Endothelial cell (in vitro differentiated cells): Measurements from ENCODE around the gene PLXNA3. TPM values are rescaled to one million over a fixed set of nuclear protein-coding genes. Genes with fewer than 3 reads are reported as not detected.

Experiments
- DNase-seq: peaks from one replicate; pipeline ENCODE4 v3.0.0; 2021; ENCODE audit warnings: low spot score
- H3K27ac Mint-ChIP-seq: one replicate; pipeline ENCODE4 v1.8.0; 2021; ENCODE audit warnings: mixed read lengths, inconsistent platforms; ENCODE audit not compliant: unreplicated experiment
- H3K27me3 Mint-ChIP-seq: one replicate; pipeline ENCODE4 v1.8.0; 2021; ENCODE audit warnings: mild to moderate bottlenecking, moderate library complexity, mixed read lengths, inconsistent platforms; ENCODE audit not compliant: unreplicated experiment
- H3K36me3 Mint-ChIP-seq: one replicate; pipeline ENCODE4 v1.8.0; 2021; ENCODE audit warnings: mild to moderate bottlenecking, low read depth, mixed read lengths, inconsistent platforms; ENCODE audit not compliant: unreplicated experiment
- H3K4me1 Mint-ChIP-seq: one replicate; pipeline ENCODE4 v1.8.0; 2021; ENCODE audit warnings: mild to moderate bottlenecking, mixed read lengths, inconsistent platforms; ENCODE audit not compliant: unreplicated experiment
- H3K4me3 Mint-ChIP-seq: one replicate; pipeline ENCODE4 v1.8.0; 2021; ENCODE audit warnings: mild to moderate bottlenecking, mixed read lengths, inconsistent platforms; ENCODE audit not compliant: unreplicated experiment
- H3K9me3 Mint-ChIP-seq: one replicate; pipeline ENCODE4 v1.8.0; 2021; ENCODE audit warnings: mixed read lengths, inconsistent platforms; ENCODE audit not compliant: unreplicated experiment
- CTCF ChIP-seq: fragments of 200-600 bp; sonication (generic); IDR thresholded peaks from one replicate; pipeline ENCODE4 v1.5.0; 2021; ENCODE audit warnings: antibody characterized with exemption; ENCODE audit not compliant: unreplicated experiment
- total RNA-seq: library from RNA; stranded (reverse); fragmentation: NEBNext Ultra II Directional; extraction: Animal tissue kit (Norgen Biotek cat#: 25700); gene quantifications from one replicate; pipeline ENCODE4 v1.2.1, GENCODE V29; 2021; ENCODE audit not compliant: unreplicated experiment

The PLXNA3 gene
- total RNA-seq, 1 donor from 2014 or later: 54.5 TPM

- Mint-ChIP-seq H3K4me3 (no peak overlapping the region), H3K9me3 (no peaks in the 10 kb centered on the region), H3K27ac (no peak overlapping the region), H3K27me3 (no peaks in the 10 kb centered on the region), H3K4me1 (no peaks in the 10 kb centered on the region), H3K36me3 (peaks cover 19% of the 10 kb centered on the region)
- no peak for TF ChIP-seq CTCF
- no peak for DNase-seq
Observed at GRCh38 chrX:154508384-154508745, 50.3 kb downstream of the PLXNA3 start.

GRCh38 chrX:154509455-154509854 lies 51.4 kb downstream of the PLXNA3 start:
- Mint-ChIP-seq H3K27ac (no peak overlapping the region), H3K9me3 (no peaks in the 10 kb centered on the region), H3K27me3 (no peaks in the 10 kb centered on the region), H3K4me1 (no peaks in the 10 kb centered on the region), H3K4me3 (no peak overlapping the region), H3K36me3 (peaks cover 19% of the 10 kb centered on the region)
- no peak for TF ChIP-seq CTCF
- DNase-seq: no peak

GRCh38 chrX:154511761-154512160 lies 53.7 kb downstream of the PLXNA3 start:
- H3K4me1 Mint-ChIP-seq: peaks cover 2% of the 10 kb centered on the region
- DNase-seq: no peak

GRCh38 chrX:154512879-154513553 lies 54.9 kb downstream of the PLXNA3 start:
- peaks cover 2% of the 10 kb centered on the region for H3K4me1 Mint-ChIP-seq
- no peak overlapping the region for H3K4me3 Mint-ChIP-seq
- H3K27ac Mint-ChIP-seq: no peak overlapping the region
- TF ChIP-seq CTCF: no peak
- H3K27me3 Mint-ChIP-seq: no peaks in the 10 kb centered on the region
- no peak for DNase-seq
- no peaks in the 10 kb centered on the region for H3K9me3 Mint-ChIP-seq
- H3K36me3 Mint-ChIP-seq: peaks cover 16% of the 10 kb centered on the region

More at GRCh38 chrX:154511761-154512160, 53.7 kb downstream of the PLXNA3 start:
- TF ChIP-seq CTCF: no peak
- no peaks in the 10 kb centered on the region for H3K9me3 Mint-ChIP-seq
- no peak overlapping the region for H3K4me3 Mint-ChIP-seq
- no peaks in the 10 kb centered on the region for H3K27me3 Mint-ChIP-seq
- H3K27ac Mint-ChIP-seq: no peak overlapping the region
- H3K36me3 Mint-ChIP-seq: peaks cover 16% of the 10 kb centered on the region

- TF ChIP-seq CTCF: no peak
- Mint-ChIP-seq H3K4me3 (no peak overlapping the region), H3K36me3 (peaks cover 13% of the 10 kb centered on the region), H3K27ac (no peak overlapping the region), H3K9me3 (no peaks in the 10 kb centered on the region), H3K27me3 (no peaks in the 10 kb centered on the region), H3K4me1 (peaks cover 2% of the 10 kb centered on the region)
- DNase-seq: no peak
Observed at GRCh38 chrX:154513716-154514115, 55.6 kb downstream of the PLXNA3 start.
